Hepatic stellate cell (primary cell): ENCODE measurements around the gene IGF1R.
"Not testable (repeated sequence)": the region's sequence is repeated elsewhere in the genome, so short reads cannot be mapped to it uniquely, and the experiment has no call there.

Experiments used
- DNase-seq: peaks from one replicate; pipeline ENCODE4 v3.0.0; 2011; ENCODE audit warnings: low spot score

IGF1R gene

DNA sequence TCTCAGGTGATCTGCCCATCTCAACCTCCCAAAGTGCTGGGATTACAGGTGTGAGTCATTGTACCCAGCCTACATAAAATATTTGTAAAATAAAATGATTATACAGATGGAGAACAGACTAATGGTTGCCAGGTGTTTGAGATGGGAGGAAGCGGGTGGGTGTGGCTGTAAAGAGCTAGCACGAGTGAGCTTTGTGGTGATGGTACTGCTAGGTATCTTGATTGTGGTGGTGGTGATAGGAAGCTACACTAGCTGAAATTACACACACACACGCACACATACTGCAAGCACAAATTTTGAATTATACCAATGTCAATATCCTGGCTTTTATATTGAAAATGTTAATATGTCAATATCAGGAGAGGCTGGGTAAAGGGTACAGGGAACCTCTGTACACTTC, 353.9 kb downstream of the IGF1R start:
- DNase-seq: no peak

DNA sequence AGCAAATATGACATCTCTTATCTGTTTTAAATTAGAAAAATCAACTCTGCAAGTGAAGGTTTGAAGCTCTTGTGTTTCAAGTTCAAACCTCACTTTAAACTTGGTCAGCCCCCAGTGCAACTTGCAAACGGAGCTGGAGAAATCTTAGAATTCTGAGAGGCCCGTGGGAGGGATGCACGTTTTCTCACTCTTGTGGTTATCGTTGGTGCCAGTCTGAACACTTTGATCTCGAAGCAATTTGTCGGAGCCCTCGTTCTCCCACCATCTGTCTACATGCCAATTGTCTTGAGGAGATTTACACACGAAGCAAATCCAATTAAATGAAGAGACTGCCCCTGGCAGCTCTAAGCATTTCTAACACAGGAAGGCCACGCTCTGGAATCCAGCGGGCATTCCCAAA, 355.0 kb downstream of the IGF1R start:
- not testable (repeated sequence) for DNase-seq

DNA sequence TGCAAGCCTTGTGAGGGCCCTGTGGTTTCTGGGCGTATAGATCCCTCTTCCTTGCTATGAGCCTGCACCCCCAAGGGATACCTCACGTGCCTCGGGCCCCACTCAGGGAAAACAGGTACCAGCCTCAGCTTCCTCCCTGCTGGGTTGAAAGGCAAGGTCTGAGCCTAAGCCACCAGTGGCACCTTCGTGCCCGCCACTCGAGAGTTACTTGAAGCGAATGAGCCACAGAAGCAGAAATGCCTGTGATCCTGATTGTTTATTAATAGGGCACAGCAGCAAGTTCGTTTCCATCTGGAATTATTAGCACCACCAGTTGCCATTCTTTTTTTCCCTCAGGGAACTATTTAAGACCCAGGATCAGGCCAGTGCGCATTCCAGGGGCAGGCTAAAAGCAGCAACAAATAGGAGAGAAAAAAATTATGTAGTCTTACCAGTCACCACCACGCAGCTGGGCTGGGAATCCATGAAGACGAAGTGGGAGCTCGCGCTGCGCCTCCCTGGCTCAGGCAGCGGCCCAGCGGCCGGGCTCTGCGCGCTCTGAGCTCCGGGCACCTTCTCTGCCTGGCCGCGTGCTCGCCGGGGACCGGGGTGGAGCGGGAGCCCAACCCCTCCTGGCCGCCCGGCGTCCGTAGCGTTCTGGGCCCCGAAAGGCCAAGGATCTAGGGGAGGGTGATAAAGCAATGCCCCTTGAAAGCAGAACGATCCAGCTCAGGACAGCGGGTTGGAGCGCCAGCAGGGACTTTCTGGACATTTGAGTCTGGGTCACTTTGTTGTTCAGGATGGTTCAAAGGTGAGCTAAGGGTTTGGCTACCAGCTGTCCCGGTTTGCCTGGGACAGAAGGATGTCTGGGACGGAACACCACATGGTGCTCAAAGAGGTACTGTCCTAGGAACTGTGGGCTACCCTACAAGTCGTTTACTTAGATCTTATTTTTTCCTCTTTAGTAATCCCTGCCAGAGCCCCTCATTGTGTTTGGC, 356.9 kb downstream of the IGF1R start:
- peak; percentile 42 for DNase-seq

DNA sequence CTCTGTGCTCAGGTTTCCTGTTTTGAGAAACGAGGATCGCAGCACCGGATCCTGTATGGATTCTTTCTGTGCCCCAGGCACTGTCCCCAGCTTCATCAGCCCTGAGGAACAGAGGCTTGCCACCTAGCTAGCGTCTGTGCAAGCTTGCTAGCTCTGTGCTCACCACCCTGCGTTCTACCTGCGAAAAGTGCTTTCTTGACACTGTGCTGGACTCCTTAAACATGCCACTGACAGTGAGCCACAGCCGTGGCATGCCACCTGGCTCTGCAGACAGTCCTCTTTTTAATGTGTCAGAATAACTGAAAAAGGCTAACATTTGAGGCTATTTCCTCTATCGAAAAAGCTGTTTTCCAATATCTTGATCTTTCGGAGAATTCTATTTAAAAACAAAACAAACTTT, 357.8 kb downstream of the IGF1R start:
- DNase-seq: no peak

DNA sequence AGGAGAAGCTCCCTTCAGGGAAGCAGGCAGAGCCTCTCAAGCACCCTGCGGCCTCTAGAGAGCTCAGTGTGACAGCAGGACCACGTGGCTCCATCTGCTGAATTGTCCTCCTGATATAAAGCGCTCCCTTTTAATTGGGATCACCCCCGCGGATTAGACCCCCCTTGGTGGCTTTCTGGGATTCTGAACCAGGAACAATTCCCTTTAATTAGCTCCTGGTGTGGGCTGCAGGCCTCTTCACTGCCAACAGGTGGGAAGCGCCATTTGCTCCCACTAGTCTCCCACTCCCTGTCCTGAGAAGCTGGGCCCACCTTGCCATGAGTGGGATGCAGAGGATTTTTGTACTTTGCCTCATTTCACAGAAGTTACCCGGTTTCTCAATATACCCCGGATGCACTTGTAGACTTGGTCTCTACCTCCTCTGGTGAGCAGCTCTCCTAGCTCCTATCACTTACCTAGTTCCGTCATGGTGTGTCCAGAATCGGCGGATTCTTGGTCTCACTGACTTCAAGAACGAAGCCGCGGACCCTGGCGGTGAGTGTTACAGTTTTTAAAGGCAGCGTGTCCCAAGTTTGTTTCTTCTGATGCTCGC, 358.7 kb downstream of the IGF1R start:
- DNase-seq: no peak

DNA sequence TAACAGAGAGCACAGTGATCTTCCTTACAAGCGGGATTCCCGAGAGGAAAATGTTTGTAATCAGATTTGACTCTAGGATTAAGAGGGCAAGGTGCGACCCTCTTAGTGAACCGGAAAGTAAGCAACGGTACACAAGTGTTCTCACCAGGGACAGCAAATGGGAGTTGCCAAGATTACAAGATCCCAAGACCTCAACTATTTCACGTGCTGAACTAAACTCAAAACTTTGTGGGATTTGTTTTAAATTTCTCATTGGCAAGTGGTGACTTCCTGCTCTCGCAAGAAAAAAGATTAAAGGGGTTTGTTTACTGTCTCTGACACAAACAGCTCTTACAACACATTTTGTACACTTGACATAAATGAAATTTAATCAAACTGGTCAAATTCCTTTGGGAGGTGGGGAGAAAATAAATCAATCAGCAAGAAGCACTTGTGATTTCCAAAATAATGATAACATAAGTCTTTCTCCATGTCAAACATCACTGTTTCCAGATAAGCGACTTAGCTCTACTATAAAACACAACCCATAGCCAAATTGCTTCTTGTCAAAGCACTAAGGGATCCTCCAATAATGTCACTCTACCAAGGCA, 361.5 kb downstream of the IGF1R start:
- DNase-seq: no peak

DNA sequence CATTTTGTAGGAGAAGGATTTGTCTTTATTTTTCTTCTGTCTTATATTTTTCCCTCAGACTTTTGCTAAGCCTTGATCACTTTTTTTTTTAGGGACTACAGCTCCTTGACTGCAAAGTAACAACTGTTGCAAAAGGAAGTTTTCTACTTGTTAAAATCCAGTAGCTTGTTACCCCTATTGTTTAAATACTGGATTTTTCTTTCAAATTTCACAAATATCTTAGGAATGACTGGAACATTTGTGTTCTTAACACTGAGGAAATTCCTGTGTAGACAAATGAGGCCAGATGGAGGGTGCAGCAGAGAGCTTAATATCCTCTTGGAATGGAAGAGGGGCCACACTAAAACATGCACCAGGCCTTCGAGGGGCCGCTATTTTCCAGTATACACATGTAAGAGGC, 362.4 kb downstream of the IGF1R start:
- no peak for DNase-seq
